Measurements from ENCODE around the gene COL3A1.

DNA sequence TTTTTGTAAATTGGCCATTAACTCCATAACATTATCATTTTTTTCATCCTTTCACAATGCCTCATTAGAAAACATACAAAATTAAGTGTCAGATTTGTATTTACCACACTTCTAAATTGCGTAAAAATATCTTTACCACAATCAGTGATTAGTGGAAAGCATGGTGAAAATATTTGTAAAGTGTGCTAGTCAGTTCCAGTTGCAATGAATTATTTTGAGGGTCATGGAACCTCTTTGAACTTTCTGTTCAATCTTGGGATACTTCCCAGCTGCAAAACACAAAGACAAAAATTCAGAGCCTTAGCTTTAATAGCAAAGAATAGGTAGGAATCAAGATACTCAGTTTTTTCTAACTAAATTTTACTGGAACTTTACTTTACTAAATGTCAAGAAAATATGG, 4.0 kb upstream of the COL3A1 start:
- no peak for TF ChIP-seq EZH2 (IDR thresholded peaks at IDR 0.05; ENCODE audit: borderline replicate concordance, low read depth, low read length, severe bottlenecking)
- TF ChIP-seq, protein P1, sequence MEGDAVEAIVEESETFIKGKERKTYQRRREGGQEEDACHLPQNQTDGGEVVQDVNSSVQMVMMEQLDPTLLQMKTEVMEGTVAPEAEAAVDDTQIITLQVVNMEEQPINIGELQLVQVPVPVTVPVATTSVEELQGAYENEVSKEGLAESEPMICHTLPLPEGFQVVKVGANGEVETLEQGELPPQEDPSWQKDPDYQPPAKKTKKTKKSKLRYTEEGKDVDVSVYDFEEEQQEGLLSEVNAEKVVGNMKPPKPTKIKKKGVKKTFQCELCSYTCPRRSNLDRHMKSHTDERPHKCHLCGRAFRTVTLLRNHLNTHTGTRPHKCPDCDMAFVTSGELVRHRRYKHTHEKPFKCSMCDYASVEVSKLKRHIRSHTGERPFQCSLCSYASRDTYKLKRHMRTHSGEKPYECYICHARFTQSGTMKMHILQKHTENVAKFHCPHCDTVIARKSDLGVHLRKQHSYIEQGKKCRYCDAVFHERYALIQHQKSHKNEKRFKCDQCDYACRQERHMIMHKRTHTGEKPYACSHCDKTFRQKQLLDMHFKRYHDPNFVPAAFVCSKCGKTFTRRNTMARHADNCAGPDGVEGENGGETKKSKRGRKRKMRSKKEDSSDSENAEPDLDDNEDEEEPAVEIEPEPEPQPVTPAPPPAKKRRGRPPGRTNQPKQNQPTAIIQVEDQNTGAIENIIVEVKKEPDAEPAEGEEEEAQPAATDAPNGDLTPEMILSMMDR (IDR thresholded peaks at IDR 0.05; ENCODE audit: borderline replicate concordance, extremely low read depth, low read length, poor library complexity, severe bottlenecking): no peak

All from DND-41 (cell line).